Choroid plexus epithelial cell (primary cell): Measurements from ENCODE around the gene CASP4.
"Not testable (repeated sequence)": the region's sequence is repeated elsewhere in the genome, so short reads cannot be mapped to it uniquely, and the experiment has no call there.

ENCODE experiments used
- DNase-seq: peaks from one replicate; pipeline ENCODE4 v3.0.0-alpha.2; 2010; ENCODE audit warnings: low read depth
- H3K4me3 ChIP-seq: 2 replicates; pipeline ENCODE4 v1.5.1; 2011; ENCODE audit warnings: low read depth, mild to moderate bottlenecking, control low read depth, low read length, moderate library complexity
- CTCF ChIP-seq: conservative IDR thresholded peaks from 2 replicates; pipeline ENCODE4 v1.5.1; 2011; ENCODE audit warnings: low read depth, mild to moderate bottlenecking, control low read depth, inconsistent platforms, low read length, moderate library complexity

Gene CASP4

GRCh38 chr11:104973616-104974015, 5.2 kb upstream of the CASP4 start:
- TF ChIP-seq CTCF, result no peak
- DNase-seq, result no peak
- H3K4me3 ChIP-seq, result no peak overlapping the region

- H3K4me3 ChIP-seq, DNase-seq: not testable (repeated sequence)
Measured at GRCh38 chr11:104972924-104973323, 4.5 kb upstream of the CASP4 start.

- DNase-seq, result no peak
- no peak for TF ChIP-seq CTCF
- H3K4me3 ChIP-seq, result no peak overlapping the region
Measured at GRCh38 chr11:104970756-104971155, 2.4 kb upstream of the CASP4 start.

GRCh38 chr11:104968856-104969776, 742 bp upstream of the CASP4 start:
- H3K4me3 ChIP-seq, result peak overlapping the region; percentile 58
- TF ChIP-seq CTCF, result no peak
- peak; percentile 36 for DNase-seq

GRCh38 chr11:104967534-104968354, 630 bp downstream of the CASP4 start:
- H3K4me3 ChIP-seq, result peak overlapping the region; percentile 58
- DNase-seq, result peak; percentile 30
- no peak for TF ChIP-seq CTCF

GRCh38 chr11:104965735-104966134, 2.6 kb downstream of the CASP4 start:
- no peak for TF ChIP-seq CTCF
- H3K4me3 ChIP-seq, result no peak overlapping the region
- DNase-seq, result no peak

GRCh38 chr11:104964247-104964646, 4.1 kb downstream of the CASP4 start:
- no peak for DNase-seq
- no peak overlapping the region for H3K4me3 ChIP-seq
- no peak for TF ChIP-seq CTCF
